Astrocyte of the hippocampus (primary cell): Measurements from ENCODE around the gene PRR12.

Source experiments
- DNase-seq: peaks from one replicate; pipeline ENCODE4 v3.0.0; 2011; ENCODE audit warnings: low read depth, low spot score

Gene PRR12

DNA sequence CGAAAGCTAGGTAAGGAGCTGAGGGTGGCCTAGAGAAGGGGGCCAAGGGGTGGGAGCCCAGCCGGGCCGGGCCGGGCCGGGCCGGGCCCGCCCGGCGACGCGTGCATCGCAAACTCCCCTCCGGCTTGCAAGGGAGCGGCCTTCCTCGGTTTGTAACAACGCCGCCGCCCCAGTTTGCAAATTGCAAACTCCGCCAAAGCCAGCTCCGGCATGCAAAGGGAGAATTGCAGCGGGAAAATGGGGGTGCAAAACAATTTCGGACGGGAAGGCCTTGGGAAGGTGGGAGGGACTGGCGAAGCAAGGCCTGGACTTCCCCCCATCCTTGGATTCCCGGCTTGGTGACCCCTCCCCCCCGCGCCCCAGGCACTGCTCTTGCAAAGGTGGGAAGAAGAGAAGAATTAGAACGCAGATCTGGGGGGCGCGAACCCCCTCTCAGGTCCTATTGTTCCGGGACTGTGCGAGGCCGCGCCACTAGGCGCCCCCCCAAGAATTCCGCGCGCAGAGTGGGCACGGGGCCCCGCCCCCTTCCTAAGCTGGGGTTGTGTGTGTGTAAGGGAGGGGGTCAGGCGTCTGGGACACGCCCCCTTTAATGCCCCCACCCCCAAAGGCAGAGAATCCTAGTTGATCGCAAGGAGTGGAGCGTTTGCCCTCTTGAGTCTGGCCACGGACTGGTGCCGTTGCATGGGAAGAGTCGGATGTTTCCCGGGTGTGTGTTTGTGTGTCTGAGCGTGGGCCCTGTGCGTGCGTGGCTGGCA, 926 bp downstream of the PRR12 start:
- peak; percentile 59 for DNase-seq

DNA sequence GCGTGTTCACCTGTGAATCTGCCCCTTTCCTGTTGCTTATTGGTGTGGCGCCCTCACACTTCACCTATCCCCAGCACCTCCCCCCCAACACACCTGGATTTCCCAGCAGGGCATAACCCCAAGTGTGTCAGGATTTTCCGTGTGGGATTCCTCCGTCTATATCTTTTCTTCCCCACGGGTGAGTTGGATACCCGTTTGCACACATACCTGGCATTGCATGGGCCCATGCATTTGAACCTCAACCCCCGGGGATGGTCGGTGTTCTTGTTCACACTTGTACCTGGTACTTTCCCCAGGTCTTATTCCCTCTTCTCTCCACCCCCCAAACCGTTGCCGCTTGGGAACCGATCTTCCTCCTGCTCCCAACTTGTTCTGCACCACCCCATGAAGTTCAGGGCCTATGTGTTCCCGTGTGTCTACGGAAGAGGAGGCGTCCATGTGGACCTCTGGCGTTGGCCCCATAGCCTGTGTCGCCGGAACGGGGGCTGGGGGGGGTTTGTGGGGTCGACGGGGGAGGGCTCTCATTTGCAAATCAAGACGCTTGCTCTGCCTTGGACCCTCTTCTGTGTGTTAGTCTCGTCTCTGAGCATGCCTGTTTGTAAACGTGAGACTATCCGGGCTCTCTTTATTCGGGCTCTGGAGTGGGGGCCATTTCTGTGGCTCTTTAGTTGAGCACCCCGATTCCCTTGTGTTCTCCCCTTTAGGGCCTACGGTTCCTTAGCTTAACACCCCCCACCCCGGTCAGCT, 1.7 kb downstream of the PRR12 start:
- DNase-seq = peak; percentile 33

DNA sequence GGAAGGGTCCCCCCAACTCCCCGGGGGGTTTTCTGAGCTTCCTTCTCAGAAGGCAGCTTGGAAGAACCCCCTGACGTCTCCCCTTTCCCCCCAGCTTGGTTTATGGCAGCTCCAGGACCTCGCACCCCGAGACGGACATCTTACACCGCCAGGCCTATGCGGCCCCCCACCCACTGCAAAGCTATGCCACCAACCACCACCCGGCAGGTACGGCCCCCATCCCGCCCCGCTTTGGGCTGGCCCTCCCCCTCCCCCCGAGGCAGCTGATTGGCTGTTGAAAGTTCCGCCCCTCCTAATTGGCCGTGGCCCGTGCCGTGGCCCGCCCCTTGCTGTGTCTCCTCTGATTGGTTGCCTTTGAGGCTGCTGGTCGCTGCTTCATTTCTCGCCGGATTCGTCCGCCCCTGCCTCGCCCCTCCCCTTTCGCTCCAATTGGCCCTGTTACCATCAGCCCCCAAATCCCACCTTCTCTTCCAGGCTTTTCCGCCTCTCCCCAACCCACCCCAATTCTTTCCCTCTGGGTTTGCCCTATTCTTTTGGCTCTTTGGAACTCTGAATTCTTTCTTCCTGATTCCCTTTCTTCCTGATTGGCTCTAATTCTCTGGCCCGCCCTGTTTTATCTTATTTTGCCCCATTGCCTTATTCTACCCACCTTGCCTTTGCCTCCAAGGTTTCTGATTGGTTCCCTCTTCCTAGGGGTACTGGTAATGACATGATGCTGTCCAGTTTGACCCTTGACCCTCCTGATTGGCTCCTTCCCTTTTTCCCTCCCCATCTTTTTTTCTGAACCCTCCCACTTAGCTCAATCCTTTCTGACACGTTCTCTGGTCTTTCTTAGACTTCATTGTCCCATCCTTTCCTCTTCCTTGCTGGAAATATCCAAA, 2.5 kb downstream of the PRR12 start:
- DNase-seq = peak; percentile 97

DNA sequence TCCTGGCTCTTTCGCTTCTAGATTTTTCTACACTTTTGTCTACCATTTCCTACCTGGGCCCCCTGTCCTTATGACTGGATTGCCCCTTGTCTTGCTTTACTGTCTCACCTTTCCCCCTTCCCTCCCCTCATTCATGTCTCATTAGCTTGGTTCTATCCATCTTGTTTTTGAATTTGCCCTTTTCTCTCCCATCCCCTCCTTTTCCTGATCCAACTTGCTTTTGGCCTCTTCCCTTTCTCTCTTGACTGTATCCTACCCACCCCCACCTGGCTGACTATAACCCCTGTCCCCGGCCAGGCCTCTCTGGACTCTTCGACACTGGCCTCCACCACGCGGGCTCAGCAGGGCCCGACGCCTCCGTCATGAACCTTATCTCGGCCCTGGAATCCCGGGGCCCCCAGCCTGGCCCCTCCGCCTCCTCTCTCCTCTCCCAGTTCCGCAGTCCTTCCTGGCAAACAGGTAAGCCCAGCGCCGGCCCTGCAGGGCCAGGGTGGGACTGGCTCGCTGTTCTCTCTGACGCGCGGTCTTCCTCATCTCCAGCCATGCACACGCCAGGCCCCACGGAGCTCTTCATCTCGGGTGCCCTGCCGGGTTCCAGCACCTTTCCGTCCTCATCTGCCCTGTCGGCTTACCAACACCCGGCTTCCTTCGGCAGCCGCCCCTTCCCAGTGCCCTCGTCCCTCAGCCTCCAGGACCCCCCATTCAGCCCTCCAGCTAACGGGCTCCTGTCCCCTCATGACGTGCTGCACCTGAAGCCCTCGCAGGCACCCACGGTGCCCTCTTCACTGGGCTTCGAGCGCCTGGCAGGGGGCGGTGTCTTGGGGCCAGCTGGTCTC, 3.4 kb downstream of the PRR12 start:
- no peak for DNase-seq

DNA sequence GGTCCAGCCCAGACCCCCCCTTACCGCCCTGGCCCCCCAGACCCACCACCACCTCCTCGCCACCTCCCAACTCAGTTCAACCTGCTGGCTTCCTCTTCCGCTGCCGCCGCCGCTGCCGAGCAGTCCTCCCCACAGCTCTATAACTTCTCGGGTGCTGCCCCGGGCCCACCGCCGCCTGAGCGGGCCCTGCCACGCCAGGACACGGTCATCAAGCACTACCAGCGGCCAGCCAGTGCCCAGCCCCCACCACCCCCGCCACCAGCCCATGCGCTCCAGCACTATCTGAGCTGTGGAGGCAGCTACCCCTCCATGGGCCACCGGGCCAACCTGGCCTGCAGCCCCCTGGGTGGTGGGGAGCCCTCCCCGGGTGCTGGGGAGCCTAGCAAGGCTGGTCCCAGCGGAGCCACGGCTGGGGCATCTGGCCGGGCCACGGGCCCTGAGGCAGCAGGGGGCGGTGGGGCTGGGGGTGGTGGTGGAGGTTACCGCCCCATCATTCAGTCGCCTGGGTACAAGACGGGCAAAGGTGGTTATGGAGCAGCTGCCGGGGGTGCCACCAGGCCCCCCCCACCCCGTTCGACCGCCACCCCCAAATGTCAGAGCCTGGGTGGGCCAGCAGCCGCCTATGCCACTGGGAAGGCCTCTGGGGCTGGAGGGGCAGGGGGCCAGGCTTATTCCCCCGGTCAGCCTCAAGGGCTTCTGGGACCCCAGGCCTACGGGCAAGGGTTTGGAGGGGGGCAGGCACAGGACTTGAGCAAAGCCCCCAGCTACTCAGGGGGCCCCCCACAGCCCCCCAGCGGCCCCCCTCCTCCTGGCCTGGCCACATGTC, 4.2 kb downstream of the PRR12 start:
- DNase-seq = no peak

DNA sequence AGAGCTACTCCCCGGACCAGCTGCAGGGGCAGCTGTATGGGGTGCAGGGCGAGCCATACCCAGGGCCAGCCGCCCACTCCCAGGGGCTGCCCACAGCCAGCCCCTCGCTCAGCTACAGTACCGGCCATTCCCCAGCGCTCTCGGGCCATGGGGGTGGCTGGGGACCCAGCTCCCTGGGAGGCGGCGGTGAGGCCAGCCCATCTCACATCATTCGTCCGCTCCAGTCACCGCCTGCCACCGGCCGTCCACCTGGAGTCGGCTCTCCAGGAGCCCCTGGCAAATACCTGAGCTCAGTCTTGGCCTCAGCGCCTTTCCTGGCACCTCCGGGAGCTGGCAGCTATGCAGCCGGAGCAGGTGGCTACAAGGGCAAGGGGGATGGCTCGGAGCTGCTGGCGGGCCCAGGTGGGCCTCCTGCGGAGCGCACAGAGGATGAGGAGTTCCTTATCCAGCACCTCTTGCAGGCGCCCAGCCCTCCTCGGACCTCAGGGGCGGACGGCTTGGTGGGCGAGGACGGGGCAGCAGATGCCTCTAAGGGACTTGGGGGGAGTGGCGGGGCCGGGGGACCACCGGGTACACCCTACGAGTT, 4.9 kb downstream of the PRR12 start:
- no peak for DNase-seq

DNA sequence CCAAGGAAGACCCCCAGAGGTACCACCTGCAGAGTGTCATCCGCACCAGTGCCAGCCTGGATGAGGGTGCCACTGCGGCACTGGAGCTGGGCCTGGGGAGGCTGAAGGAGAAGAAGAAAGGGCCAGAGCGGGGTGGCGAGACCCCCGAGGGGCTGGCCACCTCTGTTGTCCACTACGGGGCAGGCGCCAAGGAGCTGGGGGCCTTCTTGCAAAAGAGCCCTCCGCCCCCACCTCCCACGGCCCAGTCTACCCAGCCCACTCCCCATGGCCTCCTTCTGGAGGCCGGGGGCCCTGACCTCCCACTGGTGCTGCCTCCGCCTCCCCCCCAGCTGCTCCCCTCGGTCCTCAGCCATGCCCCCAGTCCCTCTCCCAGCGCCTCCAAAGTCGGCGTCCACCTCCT, 5.4 kb downstream of the PRR12 start:
- no peak for DNase-seq

DNA sequence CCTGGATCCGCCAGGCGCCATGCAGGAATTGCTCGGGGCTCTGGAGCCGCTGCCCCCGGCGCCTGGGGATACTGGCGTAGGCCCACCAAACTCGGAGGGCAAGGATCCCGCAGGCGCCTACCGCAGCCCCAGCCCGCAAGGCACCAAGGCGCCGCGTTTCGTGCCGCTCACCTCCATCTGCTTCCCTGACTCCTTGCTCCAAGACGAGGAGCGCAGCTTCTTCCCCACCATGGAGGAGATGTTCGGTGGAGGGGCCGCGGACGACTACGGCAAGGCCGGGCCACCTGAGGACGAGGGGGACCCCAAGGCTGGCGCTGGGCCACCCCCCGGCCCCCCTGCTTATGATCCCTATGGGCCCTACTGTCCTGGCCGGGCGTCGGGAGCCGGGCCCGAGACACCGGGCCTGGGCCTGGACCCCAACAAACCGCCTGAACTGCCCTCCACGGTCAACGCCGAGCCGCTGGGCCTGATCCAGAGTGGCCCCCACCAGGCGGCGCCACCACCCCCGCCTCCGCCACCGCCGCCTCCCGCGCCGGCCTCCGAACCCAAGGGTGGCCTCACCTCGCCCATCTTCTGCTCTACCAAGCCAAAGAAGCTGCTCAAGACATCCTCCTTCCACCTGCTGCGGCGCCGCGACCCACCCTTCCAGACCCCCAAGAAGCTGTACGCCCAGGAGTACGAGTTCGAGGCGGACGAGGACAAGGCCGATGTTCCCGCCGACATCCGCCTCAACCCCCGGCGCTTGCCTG, 6.1 kb downstream of the PRR12 start:
- no peak for DNase-seq

DNA sequence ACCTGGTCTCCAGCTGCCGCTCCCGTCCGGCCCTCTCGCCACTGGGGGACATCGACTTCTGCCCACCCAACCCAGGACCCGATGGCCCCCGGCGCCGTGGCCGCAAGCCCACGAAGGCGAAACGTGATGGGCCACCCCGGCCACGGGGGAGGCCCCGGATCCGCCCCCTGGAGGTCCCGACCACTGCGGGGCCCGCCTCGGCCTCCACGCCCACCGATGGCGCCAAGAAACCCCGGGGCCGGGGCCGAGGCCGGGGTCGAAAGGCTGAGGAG, 6.7 kb downstream of the PRR12 start:
- DNase-seq = no peak

DNA sequence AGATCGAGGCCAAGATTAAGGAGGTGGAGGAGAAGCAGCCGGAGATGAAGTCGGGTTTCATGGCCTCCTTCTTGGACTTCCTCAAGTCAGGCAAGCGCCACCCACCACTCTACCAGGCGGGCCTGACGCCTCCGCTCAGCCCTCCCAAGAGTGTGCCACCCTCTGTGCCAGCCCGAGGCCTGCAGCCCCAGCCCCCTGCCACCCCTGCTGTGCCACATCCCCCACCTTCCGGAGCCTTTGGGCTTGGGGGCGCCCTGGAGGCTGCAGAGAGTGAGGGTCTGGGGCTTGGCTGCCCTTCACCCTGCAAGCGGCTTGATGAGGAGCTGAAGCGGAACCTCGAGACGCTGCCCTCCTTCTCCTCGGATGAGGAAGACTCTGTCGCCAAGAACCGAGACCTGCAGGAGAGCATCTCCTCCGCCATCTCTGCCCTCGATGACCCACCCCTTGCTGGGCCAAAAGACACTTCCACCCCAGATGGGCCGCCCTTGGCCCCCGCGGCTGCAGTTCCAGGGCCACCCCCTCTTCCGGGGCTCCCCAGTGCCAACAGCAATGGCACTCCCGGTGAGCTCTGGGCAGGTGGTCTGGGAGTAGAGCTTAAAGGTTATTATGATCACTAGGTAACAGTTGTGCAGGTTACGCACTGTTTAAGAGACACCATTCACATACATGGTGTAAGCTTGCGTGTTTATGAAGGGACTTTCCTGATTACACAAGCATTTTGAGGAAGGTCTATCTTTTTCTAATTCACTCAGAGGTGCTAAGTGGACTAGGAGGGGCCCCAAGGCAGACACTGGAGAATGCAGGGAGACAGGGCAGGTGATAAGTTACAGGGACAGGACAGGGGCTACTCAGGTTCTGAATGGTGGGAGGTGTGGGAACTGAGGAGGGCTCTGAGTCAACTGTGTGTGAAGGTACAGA, 8.7 kb downstream of the PRR12 start:
- no peak for DNase-seq

DNA sequence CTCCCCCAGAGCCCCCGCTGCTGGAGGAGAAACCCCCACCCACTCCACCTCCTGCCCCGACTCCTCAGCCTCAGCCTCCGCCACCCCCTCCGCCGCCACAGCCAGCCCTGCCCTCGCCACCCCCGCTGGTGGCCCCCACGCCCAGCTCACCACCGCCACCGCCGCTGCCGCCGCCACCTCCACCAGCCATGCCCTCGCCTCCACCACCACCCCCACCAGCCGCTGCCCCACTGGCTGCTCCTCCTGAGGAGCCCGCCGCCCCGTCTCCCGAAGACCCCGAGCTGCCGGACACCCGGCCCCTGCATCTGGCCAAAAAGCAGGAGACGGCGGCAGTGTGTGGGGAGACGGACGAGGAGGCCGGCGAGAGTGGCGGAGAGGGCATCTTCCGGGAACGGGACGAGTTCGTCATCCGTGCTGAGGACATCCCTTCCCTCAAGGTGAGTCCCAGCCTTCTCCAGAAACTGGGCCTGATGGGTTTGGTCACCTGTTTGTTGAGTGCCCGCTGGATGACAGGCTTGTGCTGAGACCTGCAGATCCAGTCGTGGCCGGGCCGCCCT, 10.6 kb downstream of the PRR12 start:
- DNase-seq = no peak

DNA sequence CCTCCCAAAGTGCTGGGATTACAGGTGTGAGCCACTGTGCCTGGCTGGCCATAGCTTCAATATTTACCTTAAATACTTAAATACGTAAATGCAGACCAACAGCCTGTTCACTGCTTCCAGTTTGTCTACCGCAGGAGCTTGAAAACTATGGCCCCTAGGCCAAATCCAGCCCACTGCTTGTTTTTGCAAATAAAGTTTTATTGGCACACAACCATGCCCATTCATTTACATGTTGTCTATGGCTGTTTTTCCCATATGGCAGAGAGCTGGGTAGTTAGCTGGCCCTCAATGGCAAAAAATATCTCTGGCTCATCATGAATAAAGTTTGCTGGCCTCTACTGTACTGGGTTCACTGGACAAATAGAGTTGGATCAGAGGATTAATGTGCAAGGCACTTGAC, 11.8 kb downstream of the PRR12 start:
- DNase-seq = no peak

DNA sequence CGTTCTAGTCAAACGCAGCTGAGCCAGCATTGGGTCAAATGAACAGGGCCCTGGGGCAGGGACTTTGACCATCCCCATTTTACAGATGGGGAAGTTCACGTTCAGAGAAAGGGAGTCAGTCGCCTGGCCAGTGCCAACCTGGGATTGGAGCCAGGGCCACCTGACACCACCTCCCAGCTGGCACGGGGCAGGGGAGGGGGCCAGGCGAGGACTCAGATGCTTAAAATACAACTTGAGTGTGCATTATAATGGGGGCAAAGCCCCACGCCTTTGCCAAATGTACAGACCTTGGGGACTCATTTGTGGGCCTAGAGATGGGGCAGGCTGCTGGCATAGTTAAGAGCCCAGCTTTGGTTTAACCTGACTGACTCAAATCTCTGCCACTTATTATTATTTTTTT, 14.6 kb downstream of the PRR12 start:
- no peak for DNase-seq

DNA sequence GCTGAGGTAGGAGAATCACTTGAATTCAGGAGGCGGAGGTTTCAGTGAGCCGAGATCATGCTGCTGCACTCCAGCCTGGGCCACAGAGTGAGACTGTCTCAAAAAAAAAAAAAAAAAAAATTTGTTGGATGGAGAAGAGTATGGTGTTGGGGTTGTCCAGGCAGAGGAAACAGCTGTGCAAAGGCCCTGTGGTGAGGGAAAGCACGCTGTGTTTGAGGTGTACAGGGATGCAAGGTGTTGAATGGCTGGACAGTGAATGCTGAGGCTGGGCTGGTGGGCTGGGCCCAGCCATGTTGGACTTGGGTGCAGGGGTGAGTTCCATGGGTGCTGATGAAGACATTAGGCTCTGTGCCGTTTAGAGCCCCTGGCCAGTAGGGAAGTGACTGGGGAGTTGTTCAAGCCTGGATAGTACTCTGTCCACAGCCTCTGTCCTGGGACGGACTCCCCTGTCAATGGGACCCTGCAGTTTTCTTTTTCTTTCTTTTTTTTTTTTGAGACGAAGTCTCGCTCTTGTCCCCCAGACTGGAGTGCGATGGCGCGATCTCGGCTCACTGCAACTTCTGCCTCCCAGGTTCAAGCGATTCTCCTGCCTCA, 18.6 kb downstream of the PRR12 start:
- no peak for DNase-seq

DNA sequence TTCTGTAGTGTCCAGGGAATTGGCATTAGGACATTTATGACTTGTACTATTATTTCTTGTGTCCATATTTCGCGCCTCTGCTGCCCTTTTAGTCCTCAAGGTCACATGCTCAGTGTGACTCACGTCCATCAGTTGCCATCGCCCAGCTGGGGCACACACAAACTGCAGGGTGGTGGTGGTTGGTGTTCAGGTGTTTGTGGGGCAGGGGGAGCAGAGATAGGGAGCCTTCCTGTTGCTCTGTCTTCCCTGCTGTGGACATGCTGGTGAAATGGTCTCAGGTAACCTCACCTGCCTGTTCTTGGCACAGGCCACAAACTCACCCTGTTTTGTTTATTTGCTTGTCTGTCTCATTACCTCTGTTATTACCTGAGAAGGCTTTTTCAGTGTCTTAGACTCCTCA, 22.4 kb downstream of the PRR12 start:
- peak; percentile 24 for DNase-seq

DNA sequence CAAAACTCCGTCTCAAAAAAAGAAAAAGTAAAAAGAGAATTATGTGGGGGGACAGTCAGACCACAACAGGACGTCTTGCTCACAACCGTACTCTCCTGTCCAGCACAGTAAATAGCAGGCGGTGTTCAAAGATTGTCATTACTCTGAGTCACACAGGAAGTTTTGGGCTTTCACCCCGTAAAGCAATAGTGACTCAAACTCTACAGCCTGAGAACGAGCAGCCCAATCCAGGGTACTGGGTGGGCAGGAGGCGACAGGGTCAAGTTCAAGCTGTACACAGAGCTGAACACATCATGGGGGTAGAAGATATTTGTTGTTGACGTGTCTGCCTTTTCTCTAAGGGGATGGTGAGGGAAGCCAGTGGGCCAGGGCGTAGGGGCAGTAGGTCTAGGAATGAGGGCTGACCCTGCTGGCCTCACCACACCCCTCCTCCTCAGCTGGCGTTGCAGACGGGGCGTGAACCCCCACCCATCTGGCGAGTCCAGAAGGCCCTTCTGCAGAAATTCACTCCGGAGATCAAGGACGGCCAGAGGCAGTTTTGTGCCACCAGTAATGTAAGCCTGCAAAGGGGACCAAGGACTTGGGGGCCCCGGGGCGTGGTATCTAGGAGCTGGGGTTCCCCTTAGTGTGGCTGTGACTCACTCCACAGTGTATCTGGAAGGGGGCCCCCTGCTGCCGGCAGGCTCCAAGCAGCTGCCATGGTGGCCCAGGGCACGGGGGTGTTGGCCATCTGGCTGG, 23.3 kb downstream of the PRR12 start:
- peak; percentile 71 for DNase-seq

DNA sequence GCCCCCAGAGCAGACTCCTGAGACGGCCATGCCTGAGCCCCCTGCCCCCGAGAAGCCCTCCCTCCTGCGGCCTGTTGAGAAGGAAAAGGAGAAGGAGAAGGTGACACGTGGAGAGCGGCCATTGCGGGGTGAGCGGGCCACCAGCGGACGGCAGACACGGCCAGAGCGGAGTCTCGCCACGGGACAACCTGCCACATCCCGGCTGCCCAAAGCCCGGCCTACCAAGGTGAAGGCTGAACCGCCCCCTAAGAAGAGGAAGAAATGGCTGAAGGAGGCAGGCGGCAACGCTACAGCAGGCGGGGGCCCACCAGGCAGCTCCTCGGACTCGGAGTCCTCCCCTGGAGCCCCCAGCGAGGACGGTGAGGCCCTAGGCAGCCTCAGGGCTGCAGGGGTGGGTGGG, 24.9 kb downstream of the PRR12 start:
- DNase-seq = no peak
